Dermis microvascular lymphatic vessel endothelial cell (primary cell): ENCODE measurements around the gene SLC38A5. TPM values are rescaled to one million over a fixed set of nuclear protein-coding genes. Genes with fewer than 3 reads are reported as not detected.
A peak's percentile ranks its signal among the peaks of the same experiment; 100 is the strongest.
"Not testable (repeated sequence)": the region's sequence is repeated elsewhere in the genome, so short reads cannot be mapped to it uniquely, and the experiment has no call there.

Experiments used
- DNase-seq, 2 donors: peaks; one replicate each; pipeline versions ENCODE4 v3.0.0 to v3.0.0-alpha.2; 2010; ENCODE audit warnings: low read depth in 2 of 2
- total RNA-seq: library from RNA; depleted of rRNA; stranded (reverse); fragments of >200 nt; gene quantifications from 2 replicates; pipeline ENCODE4 v1.2.1, GENCODE V29; 2014

The SLC38A5 gene
- total RNA-seq, 1 donor from 2014 or later, result 25.2 TPM

GRCh38 chrX:48468693-48469691 is 1.1 kb downstream of the SLC38A5 start:
- DNase-seq, result peak in 1 of 2 donors; percentile 7

DNA sequence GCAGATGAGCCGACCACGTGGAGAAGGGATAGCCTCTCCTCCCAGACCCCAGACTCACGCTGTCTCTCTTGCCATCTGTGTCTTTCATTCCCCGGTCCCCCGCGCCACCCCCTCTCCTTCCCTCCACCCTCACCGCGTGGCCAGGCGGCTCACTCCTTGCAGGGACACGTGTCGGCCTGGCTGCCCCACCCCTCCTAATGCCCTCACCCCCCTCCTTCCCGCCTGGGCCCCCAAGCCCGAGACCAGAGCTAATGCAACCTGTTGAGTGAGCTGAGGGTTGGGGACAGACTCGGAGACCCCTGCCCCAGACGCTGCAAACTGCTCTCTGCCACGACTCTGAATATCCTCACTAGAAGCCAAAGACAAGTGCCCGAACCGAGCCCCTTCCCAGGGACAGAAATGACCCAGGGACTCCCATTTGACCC is 1.8 kb downstream of the SLC38A5 start:
- DNase-seq, result peak in 1 of 2 donors; percentile 10

DNA sequence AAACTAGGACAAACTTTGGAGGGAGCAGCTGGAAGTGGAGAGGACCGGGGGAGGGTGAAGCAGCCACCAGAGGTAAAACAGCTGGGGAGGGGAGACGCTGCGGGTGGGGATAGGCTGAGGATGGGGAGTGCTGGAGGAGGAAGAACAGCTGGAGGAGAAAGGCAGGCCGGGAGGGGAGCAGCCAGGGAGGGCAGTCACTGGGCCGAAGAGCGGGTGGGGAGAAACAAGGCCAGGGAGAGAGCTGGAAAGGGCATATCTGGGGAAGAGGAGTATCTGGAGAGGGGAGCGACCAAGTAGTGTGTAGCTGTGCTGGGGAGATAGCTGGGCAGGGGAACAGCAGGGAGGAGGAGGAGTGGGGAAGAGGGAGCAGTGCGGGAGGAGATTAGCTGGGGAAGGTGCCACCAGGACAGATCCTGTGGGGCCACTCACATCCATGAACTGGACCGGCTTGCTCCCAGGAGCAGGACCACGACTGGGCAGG is 2.7 kb downstream of the SLC38A5 start:
- DNase-seq, result no peak

DNA sequence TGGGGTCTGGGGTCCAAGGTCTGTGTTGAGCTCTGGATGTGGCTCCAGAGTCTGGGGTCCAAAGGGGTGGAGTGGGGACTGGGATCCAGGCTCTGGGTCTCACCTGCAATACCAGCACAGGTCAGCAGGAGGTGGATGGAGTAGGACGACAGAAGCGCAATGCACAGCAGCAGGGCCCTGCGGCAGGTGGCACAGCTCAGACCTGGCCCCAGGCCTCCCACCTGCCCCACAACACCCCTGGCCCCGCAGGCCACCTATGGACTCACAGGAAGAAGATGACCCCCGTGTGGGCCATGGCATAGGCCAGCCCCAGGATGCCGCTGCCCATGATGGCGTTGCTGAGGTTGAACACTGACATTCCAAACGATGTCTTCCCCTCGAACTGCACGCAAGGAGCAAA is 3.4 kb downstream of the SLC38A5 start:
- DNase-seq, result no peak

DNA sequence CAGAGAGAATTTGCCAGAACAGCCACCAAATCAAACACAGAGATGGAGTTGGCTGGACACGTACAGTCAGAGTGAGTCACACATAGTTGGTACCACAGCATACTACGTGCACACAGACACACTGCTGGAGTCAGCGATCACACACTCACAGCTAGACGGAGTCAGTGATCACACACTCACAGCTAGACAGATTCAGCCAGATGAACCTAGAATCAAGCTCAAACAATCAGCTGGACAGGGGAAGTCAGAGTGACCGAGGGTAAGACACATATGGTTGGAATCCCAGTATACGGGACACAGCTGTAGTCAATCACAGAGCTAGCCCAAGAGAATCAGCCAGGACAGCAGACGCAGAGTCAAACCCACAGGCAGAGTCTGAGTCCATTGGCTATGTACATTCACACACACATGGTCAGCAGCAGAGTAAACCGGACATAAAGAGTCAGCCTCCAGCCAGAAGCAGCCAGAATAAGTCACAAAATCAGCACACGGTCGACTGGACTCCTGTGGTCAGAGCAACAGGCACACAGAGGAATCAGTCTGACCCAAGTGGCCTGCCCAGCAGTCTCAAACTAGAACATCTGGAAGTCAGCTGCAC is 4.6 kb downstream of the SLC38A5 start:
- peak in 1 of 2 donors; percentile 42 for DNase-seq

DNA sequence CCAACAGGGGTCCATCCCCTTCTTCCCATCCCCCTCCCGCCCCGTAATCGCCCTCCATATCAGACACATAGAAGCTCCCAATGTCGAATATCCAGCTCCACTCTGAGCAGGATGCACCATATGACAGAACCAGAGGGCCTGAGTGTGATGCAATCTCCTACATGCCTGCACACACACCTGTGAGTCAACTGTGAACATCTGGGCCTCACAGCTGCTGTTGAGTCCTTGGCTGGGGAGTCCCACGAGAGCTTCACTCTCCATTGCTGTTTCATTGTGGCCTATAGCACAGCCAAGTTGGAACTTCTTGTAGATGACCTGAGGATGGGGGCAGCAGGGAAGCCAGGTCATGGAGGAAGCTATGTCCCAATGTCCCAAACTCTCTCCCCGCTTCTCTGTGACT is 8.2 kb downstream of the SLC38A5 start:
- DNase-seq, result no peak

- DNase-seq, result no peak
Observed at GRCh38 chrX:48460606-48461005, 9.5 kb downstream of the SLC38A5 start.

DNA sequence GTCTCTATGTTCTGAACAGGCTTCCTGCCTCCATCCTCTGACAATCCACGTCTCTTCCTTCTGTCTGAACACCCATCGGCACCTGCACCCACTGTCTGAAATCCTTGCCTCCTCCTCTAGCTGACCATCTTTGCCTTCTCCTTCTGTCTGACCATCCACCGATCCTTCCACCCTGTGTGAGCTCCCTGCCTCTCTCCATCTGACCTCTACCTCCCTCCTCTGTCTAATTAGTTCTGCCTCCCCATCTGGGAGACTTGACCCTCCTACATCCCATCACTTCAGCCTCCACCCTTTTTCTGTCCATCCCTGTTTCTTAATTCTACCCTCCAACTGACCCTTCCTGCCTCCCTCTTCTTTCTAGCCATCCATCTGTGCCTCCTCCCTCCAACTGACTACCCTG is 10.0 kb downstream of the SLC38A5 start:
- no peak for DNase-seq

- DNase-seq, result no peak
Observed at GRCh38 chrX:48459483-48459882, 10.6 kb downstream of the SLC38A5 start.

- DNase-seq, result no peak
Observed at GRCh38 chrX:48458711-48459110, 11.3 kb downstream of the SLC38A5 start.

DNA sequence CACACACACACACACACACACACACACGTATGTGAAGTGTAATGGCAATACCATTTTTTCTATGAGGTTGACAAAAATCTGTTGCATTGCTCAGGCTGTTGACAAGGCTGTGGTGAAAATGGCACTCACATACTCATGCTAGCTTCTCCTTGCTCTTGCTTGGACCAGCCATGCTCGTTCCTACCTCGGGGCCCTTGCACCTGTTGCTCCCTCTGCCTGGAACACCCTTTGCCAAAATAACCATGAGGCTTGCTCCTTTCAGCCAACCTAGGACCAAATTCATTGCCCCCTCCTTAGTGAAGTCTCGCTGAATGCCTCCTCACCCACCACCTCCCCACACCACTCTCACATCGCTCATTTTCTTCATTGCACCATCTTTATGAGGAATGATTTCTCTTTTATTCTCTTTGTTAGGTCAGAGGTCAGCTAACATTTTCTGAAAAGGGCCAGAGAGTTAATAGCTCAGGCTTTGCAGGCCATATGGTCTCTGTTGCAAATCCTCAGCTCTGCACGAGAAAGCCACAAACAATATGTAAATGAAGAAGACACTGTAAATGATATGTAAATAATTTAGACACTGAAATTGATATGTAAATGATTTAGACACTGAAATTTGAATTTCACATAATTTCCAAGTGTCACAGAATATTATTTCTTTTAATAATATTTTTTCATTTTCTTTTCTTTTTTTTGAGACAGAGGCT is 13.3 kb downstream of the SLC38A5 start:
- DNase-seq, result no peak

DNA sequence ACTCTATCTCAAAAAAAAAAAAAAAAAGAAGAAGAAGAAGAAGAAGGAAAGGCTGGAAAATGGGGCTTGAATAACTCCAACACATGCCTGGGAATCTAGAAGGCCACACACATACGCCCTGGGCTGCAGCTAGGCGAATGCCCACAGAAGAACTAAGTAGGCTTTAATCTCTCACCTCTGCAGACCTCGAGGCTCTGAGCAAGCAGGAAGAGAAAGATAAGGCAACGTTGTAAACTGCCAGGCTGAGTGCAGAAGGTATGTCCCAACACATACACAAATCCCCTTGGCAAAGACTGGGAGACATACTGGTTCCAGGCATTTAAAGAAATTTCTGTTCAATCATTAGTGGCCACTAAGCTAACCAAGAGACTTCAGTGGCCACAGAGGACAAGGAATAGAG is 18.4 kb downstream of the SLC38A5 start:
- DNase-seq, result no peak

DNA sequence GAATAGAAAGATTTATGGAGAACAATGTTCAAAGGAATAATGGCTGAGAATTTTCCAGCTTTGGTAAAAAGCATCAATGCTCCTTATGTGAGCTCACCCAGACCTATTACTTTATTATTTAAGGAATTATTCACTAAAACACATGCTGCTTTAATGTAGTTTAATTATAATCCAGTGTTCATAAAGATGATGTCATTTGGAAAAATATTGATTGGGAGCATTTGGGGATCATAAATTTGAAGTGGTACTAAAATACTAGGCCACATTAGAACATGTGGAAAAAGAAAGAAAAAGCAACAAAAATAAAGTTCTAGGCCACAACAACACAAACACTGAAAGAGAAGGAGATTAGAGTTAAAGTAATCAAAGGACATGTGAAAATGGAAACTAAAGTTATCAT is 20.0 kb downstream of the SLC38A5 start:
- no peak for DNase-seq

DNA sequence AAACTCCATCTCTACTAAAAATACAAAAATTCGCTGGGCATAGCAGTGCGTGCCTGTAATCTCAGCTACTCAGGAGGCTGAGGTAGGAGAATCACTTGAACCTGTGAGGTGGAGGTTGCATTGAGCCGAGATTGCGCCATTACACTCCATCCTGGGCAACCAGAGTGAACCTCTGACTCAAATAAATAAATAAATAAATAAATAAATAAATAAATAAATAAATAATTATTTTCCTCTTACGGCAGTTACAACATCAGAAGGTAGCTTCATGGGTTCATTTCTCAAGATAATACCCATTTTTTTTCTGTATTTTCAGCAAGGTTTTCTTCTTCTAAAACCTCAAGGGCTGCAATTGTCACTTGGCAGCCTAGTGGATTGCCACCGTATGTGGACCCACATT is 22.9 kb downstream of the SLC38A5 start:
- not testable (repeated sequence) for DNase-seq

GRCh38 chrX:48433713-48434112 is 36.3 kb downstream of the SLC38A5 start:
- not testable (repeated sequence) for DNase-seq

DNA sequence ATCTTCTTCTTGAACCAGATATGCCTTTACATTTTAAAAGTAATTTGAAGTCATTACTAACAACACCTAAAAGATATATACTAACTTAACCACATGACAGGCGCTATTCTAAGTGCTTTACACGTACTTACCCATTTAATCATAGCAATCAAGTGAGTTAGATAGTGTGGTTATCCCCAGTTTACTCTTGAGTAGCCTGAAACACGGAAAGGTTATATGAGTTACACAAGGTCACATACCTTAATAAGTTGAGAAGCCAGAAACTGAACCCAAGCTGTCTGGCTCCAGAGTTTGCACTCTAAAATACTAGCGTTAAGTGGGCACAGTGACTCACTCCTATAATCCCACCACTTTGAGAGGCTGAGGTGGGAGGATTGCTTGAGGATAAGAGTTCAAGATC is 39.9 kb downstream of the SLC38A5 start:
- DNase-seq, result not testable (repeated sequence)

DNA sequence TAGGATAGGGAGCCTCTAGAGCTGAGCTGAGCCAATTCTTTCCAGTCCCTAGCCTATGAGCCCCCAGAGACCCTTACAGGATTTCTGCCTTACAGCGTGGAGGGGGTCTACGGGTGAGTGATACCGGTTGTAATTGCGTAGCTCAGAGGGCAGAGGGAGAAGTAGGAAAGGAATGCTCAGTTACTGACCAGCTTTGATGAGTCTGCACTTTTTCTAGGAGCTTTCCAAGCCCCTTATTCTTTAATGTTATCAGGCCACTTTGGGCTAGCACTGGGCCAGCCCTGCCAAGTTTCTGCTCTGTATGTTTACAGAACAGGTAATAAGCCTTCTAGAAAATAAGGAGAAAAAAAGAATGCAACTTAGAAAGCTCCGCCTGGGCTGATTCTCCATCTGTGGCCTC is 40.5 kb downstream of the SLC38A5 start:
- not testable (repeated sequence) for DNase-seq

DNA sequence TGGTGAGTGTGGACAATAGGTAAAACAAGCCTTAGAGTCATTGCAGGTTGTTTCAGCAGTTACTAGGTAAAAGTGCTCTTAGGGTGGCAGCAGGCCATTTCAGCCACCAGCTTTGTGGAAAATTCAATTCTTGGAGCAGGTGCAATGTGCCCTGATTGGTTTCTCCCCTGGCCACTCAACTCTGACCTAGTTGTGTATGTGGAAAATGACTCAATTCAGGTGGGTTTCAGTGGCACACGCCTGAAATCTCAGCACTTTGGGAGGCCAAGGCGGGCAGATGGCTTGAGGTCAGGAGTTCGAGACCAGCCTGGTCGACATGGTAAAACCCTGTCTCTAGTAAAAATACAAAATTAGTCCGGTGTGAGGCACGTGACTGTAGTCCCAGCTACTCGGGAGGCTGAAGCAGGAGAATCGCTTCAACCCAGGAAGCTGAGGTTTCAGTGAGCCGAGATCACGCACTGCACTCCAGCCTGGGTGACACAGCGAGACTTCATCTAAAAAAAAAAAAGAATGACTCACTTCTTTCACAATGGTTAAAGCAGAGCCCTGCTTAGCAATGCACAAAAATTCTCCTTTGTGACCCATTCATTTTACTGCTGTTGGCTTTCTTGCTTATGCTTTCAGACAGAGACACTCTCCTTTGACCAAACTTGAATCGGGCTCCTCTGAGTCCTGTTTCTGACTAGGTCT is 42.9 kb downstream of the SLC38A5 start:
- DNase-seq, result not testable (repeated sequence)

DNA sequence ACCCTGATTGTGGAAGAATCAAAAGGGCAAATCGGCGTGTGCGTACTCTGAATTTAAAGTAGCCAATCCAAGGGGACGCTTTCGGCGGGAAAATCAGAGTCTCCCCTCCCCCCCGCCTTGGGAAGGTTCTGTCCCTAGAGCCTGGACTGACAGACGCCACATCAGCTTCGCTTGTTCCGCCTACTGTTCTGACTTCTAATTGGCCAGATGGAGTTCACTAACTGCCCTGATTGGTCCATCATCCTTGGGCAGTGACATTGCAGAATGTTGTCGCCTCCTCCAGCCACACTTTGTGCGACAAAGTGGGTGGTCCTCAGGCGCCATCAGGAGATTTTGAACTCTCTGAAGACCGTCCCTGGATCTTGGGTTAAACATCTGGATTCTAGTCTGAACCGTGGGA is 58.2 kb downstream of the SLC38A5 start, which contains the start of gene SSX4B:
SSX4B (minus strand) TSS at position 101 of the 400 bp plus-strand sequence. CDS start 588 bp downstream, outside the sequence.
- DNase-seq, result not testable (repeated sequence)
